Measurements from ENCODE around the gene ATP11A. TPM values are rescaled to one million over a fixed set of nuclear protein-coding genes. Genes with fewer than 3 reads are reported as not detected.

The ATP11A gene
- total and polyA plus RNA-seq, 2 experiments from 2014 or later, result 12.3 to 52.6 TPM

DNA sequence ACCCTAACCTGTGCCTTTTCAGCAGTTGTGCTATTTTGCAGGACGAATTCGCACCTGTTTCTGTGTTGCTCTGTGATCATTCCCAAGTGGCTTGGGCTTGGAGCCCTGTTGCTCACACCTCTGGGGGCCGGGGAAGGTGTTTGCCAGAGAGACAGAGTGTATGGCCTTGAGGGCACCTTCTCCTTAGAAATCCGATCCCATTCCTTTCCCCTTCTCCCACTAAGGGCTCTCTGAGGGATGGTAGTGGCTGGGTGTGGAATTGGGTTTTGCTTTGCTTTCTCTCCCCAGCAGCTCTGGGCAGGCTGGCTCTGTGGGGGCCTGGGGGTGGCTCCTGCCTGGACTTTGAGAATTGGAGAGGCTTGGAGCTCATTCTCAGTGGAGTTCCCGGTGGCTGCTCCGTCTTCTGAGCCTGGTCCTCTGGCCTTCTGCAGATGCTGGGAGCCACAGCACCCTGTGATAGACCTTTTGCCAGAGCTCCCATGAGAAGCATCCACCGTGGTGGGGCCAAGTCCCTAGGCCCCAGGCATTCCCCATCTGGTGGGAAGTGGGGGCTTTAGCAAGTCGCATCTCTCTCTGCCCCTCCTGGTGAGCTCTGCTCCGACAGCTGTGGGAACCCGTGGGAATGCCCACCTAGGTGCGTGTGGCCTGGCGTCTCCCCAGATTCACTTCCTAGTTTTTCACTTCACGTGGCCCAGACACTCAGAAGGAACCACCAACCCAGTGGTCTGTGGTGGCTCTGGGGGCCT, 26.1 kb downstream of the ATP11A start:
- peaks cover 10% of the 10 kb centered on the region; the same call in 2 of the 3 replicates for H3K9me3 Mint-ChIP-seq
- H3K27me3 Mint-ChIP-seq (ENCODE audit: insufficient read depth, low read depth, poor library complexity), result peaks cover 29% of the 10 kb centered on the region
- Histone ChIP-seq H4K20me1 (replicated peaks; ENCODE audit: insufficient read depth) (no peaks in the 10 kb centered on the region), H3K27me3 (ENCODE audit: insufficient read depth) (no peaks in the 10 kb centered on the region), H3K36me3 (ENCODE audit: insufficient read depth) (no peaks in the 10 kb centered on the region), H3K9me2 (ENCODE audit: insufficient read depth) (no peaks in the 10 kb centered on the region), H3K4me1 (ENCODE audit: insufficient read depth) (peaks cover 49% of the 10 kb centered on the region), H3K4me3 (0 out of 2 replicates have a peak overlapping the region, but pooled peaks have one; percentile 9), H3K79me2 (replicated peaks; ENCODE audit: insufficient read depth) (peaks cover 80% of the 10 kb centered on the region), H3K27ac (ENCODE audit: low read depth) (peak overlapping the region; percentile 83; the same call in 1 of the 2 replicates), H3F3A (replicated peaks; ENCODE audit: low read depth) (peaks cover 13% of the 10 kb centered on the region), H2AFZ (no peak overlapping the region), H3K4me2 (peak overlapping the region; percentile 62)
- H3K36me3 Mint-ChIP-seq (ENCODE audit: low read depth), result peaks cover 41% of the 10 kb centered on the region
- peak overlapping the region; percentile 60; the same call in 1 of the 2 replicates for H3K27ac Mint-ChIP-seq
- TF ChIP-seq EZH2 (IDR thresholded peaks at IDR 0.05; ENCODE audit: low read depth, unreplicated experiment) (no peak), ZNF114 (CRISPR knock-in tag; IDR thresholded peaks at IDR 0.05) (no peak), EZH2phosphoT487 (IDR thresholded peaks at IDR 0.05; ENCODE audit: unreplicated experiment) (no peak), STAT1 (IDR thresholded peaks at IDR 0.05; ENCODE audit: unreplicated experiment) (no peak), CREB1 (CRISPR knock-in tag; IDR thresholded peaks at IDR 0.05; ENCODE audit: low read depth) (no peak), POLR2AphosphoS5 (IDR thresholded peaks at IDR 0.05; ENCODE audit: low read depth) (no peak), ZNF331 (CRISPR knock-in tag; IDR thresholded peaks at IDR 0.05; ENCODE audit: low read depth) (no peak), JUNB (IDR thresholded peaks at IDR 0.05; ENCODE audit: unreplicated experiment) (no peak), NANOG (IDR thresholded peaks at IDR 0.05; ENCODE audit: borderline replicate concordance) (no peak)
- TF ChIP-seq, protein P1, sequence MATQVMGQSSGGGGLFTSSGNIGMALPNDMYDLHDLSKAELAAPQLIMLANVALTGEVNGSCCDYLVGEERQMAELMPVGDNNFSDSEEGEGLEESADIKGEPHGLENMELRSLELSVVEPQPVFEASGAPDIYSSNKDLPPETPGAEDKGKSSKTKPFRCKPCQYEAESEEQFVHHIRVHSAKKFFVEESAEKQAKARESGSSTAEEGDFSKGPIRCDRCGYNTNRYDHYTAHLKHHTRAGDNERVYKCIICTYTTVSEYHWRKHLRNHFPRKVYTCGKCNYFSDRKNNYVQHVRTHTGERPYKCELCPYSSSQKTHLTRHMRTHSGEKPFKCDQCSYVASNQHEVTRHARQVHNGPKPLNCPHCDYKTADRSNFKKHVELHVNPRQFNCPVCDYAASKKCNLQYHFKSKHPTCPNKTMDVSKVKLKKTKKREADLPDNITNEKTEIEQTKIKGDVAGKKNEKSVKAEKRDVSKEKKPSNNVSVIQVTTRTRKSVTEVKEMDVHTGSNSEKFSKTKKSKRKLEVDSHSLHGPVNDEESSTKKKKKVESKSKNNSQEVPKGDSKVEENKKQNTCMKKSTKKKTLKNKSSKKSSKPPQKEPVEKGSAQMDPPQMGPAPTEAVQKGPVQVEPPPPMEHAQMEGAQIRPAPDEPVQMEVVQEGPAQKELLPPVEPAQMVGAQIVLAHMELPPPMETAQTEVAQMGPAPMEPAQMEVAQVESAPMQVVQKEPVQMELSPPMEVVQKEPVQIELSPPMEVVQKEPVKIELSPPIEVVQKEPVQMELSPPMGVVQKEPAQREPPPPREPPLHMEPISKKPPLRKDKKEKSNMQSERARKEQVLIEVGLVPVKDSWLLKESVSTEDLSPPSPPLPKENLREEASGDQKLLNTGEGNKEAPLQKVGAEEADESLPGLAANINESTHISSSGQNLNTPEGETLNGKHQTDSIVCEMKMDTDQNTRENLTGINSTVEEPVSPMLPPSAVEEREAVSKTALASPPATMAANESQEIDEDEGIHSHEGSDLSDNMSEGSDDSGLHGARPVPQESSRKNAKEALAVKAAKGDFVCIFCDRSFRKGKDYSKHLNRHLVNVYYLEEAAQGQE (IDR thresholded peaks at IDR 0.05; ENCODE audit: unreplicated experiment), result no peak
- TF ChIP-seq, protein P2, sequence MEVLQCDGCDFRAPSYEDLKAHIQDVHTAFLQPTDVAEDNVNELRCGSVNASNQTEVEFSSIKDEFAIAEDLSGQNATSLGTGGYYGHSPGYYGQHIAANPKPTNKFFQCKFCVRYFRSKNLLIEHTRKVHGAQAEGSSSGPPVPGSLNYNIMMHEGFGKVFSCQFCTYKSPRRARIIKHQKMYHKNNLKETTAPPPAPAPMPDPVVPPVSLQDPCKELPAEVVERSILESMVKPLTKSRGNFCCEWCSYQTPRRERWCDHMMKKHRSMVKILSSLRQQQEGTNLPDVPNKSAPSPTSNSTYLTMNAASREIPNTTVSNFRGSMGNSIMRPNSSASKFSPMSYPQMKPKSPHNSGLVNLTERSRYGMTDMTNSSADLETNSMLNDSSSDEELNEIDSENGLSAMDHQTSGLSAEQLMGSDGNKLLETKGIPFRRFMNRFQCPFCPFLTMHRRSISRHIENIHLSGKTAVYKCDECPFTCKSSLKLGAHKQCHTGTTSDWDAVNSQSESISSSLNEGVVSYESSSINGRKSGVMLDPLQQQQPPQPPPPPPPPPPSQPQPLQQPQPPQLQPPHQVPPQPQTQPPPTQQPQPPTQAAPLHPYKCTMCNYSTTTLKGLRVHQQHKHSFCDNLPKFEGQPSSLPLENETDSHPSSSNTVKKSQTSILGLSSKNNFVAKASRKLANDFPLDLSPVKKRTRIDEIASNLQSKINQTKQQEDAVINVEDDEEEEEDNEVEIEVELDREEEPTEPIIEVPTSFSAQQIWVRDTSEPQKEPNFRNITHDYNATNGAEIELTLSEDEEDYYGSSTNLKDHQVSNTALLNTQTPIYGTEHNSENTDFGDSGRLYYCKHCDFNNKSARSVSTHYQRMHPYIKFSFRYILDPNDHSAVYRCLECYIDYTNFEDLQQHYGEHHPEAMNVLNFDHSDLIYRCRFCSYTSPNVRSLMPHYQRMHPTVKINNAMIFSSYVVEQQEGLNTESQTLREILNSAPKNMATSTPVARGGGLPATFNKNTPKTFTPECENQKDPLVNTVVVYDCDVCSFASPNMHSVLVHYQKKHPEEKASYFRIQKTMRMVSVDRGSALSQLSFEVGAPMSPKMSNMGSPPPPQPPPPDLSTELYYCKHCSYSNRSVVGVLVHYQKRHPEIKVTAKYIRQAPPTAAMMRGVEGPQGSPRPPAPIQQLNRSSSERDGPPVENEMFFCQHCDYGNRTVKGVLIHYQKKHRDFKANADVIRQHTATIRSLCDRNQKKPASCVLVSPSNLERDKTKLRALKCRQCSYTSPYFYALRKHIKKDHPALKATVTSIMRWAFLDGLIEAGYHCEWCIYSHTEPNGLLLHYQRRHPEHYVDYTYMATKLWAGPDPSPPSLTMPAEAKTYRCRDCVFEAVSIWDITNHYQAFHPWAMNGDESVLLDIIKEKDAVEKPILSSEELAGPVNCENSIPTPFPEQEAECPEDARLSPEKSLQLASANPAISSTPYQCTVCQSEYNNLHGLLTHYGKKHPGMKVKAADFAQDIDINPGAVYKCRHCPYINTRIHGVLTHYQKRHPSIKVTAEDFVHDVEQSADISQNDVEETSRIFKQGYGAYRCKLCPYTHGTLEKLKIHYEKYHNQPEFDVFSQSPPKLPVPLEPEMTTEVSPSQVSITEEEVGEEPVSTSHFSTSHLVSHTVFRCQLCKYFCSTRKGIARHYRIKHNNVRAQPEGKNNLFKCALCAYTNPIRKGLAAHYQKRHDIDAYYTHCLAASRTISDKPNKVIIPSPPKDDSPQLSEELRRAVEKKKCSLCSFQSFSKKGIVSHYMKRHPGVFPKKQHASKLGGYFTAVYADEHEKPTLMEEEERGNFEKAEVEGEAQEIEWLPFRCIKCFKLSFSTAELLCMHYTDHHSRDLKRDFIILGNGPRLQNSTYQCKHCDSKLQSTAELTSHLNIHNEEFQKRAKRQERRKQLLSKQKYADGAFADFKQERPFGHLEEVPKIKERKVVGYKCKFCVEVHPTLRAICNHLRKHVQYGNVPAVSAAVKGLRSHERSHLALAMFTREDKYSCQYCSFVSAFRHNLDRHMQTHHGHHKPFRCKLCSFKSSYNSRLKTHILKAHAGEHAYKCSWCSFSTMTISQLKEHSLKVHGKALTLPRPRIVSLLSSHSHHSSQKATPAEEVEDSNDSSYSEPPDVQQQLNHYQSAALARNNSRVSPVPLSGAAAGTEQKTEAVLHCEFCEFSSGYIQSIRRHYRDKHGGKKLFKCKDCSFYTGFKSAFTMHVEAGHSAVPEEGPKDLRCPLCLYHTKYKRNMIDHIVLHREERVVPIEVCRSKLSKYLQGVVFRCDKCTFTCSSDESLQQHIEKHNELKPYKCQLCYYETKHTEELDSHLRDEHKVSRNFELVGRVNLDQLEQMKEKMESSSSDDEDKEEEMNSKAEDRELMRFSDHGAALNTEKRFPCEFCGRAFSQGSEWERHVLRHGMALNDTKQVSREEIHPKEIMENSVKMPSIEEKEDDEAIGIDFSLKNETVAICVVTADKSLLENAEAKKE (CRISPR knock-in tag; IDR thresholded peaks at IDR 0.05), result no peak
- TF ChIP-seq, protein P3, sequence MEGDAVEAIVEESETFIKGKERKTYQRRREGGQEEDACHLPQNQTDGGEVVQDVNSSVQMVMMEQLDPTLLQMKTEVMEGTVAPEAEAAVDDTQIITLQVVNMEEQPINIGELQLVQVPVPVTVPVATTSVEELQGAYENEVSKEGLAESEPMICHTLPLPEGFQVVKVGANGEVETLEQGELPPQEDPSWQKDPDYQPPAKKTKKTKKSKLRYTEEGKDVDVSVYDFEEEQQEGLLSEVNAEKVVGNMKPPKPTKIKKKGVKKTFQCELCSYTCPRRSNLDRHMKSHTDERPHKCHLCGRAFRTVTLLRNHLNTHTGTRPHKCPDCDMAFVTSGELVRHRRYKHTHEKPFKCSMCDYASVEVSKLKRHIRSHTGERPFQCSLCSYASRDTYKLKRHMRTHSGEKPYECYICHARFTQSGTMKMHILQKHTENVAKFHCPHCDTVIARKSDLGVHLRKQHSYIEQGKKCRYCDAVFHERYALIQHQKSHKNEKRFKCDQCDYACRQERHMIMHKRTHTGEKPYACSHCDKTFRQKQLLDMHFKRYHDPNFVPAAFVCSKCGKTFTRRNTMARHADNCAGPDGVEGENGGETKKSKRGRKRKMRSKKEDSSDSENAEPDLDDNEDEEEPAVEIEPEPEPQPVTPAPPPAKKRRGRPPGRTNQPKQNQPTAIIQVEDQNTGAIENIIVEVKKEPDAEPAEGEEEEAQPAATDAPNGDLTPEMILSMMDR (conservative IDR thresholded peaks at IDR 0.05; ENCODE audit: low read depth in 2 of 2), result no peak
- TF ChIP-seq, protein P4, sequence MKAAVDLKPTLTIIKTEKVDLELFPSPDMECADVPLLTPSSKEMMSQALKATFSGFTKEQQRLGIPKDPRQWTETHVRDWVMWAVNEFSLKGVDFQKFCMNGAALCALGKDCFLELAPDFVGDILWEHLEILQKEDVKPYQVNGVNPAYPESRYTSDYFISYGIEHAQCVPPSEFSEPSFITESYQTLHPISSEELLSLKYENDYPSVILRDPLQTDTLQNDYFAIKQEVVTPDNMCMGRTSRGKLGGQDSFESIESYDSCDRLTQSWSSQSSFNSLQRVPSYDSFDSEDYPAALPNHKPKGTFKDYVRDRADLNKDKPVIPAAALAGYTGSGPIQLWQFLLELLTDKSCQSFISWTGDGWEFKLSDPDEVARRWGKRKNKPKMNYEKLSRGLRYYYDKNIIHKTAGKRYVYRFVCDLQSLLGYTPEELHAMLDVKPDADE (IDR thresholded peaks at IDR 0.05), result no peak
- H3K4me1 Mint-ChIP-seq, result peaks cover 81% of the 10 kb centered on the region
- H3K4me3 Mint-ChIP-seq, result no peak overlapping the region; the same call in 2 of the 3 replicates
- ATAC-seq (peak; percentile 3; the same call in 2 of the 3 replicates), DNase-seq (ENCODE audit: low spot score) (no peak)

Data from GM23338 (cell line).